ENCODE results near the gene CCDC110. TPM values are rescaled to one million over a fixed set of nuclear protein-coding genes. Genes with fewer than 3 reads are reported as not detected.

Gene CCDC110
- total RNA-seq: 2.5 and 3.0 TPM in 2 replicates

GRCh38 chr4:185471235-185472102 lies at the start of gene CCDC110:
TSS of gene CCDC110 (minus strand) at chr4:185471733. CDS start at chr4:185471683, 50 bp downstream.

GRCh38 chr4:185425647-185426352 lies 45.7 kb downstream of the CCDC110 start, which contains the start of gene UFSP2:
TSS of gene UFSP2 (minus strand) at chr4:185425964. CDS start at chr4:185425868, 96 bp downstream.

GRCh38 chr4:185396724-185397385 lies 74.7 kb downstream of the CCDC110 start, which contains the start of gene ANKRD37:
TSS of gene ANKRD37 (plus strand) at chr4:185396841. CDS start at chr4:185396924, 83 bp downstream.

GRCh38 chr4:185395238-185395955 lies 76.1 kb downstream of the CCDC110 start, which contains the start of gene LRP2BP:
TSS of gene LRP2BP (minus strand) at chr4:185395924. CDS start at chr4:185378186, 17,738 bp downstream.

Other genes starting within 250 kb of the CCDC110 start
- gene LRP2BP, start 75.8 kb downstream of the CCDC110 start, total RNA-seq: 0.44 and 0.50 TPM in 2 replicates
- 3.9 and 4.6 TPM in 2 replicates for gene ANKRD37, start 74.9 kb downstream of the CCDC110 start, total RNA-seq
- gene UFSP2, start 45.8 kb downstream of the CCDC110 start, total RNA-seq: 37.5 and 52.1 TPM in 2 replicates
- gene PDLIM3, start 63.8 kb upstream of the CCDC110 start, total RNA-seq: 20.8 and 40.9 TPM in 2 replicates

Measured in smooth muscle cell of trachea (primary cell).